GM21390 (cell line): Measurements from ENCODE around the gene PODXL.
"Not testable (repeated sequence)": the region's sequence is repeated elsewhere in the genome, so short reads cannot be mapped to it uniquely, and the experiment has no call there.

ENCODE experiments used
- ATAC-seq: cut with Tn5 transposase; IDR thresholded peaks from one replicate; pipeline ENCODE4 v1.9.1; 2021; ENCODE audit not compliant: unreplicated experiment

Gene PODXL

GRCh38 chr7:131538813-131539179 lies 17.6 kb downstream of the PODXL start:
- no peak for ATAC-seq

GRCh38 chr7:131538071-131538812 lies 18.2 kb downstream of the PODXL start:
- ATAC-seq, result no peak

GRCh38 chr7:131537571-131537978 lies 18.9 kb downstream of the PODXL start:
- ATAC-seq, result no peak

- ATAC-seq, result no peak
Measured at GRCh38 chr7:131536361-131536849, 20.0 kb downstream of the PODXL start.

- no peak for ATAC-seq
Measured at GRCh38 chr7:131533566-131534561, 22.6 kb downstream of the PODXL start.

GRCh38 chr7:131533151-131533559 lies 23.3 kb downstream of the PODXL start:
- ATAC-seq, result no peak

- no peak for ATAC-seq
Measured at GRCh38 chr7:131532570-131533091, 23.8 kb downstream of the PODXL start.

- no peak for ATAC-seq
Measured at GRCh38 chr7:131530137-131530536, 26.3 kb downstream of the PODXL start.

- ATAC-seq, result no peak
Measured at GRCh38 chr7:131529617-131530016, 26.8 kb downstream of the PODXL start.

- ATAC-seq, result no peak
Measured at GRCh38 chr7:131529179-131529578, 27.2 kb downstream of the PODXL start.

GRCh38 chr7:131527456-131527855 lies 29.0 kb downstream of the PODXL start:
- ATAC-seq, result no peak

GRCh38 chr7:131525820-131526219 lies 30.6 kb downstream of the PODXL start:
- no peak for ATAC-seq

- ATAC-seq, result no peak
Measured at GRCh38 chr7:131524703-131525102, 31.7 kb downstream of the PODXL start.

- no peak for ATAC-seq
Measured at GRCh38 chr7:131524115-131524514, 32.3 kb downstream of the PODXL start.

GRCh38 chr7:131522325-131522930 lies 34.0 kb downstream of the PODXL start:
- peak; percentile 54 for ATAC-seq

GRCh38 chr7:131521651-131522163 lies 34.7 kb downstream of the PODXL start:
- ATAC-seq, result no peak

- ATAC-seq, result no peak
Measured at GRCh38 chr7:131518626-131519025, 37.8 kb downstream of the PODXL start.

GRCh38 chr7:131517218-131517923 lies 39.1 kb downstream of the PODXL start:
- ATAC-seq, result no peak

GRCh38 chr7:131515471-131515870 lies 41.0 kb downstream of the PODXL start:
- not testable (repeated sequence) for ATAC-seq
